ENCODE measurements around the gene EVA1A.

- TF ChIP-seq CTCF (IDR thresholded peaks at IDR 0.05), result no peak
- peak in 1 of 3 donors; percentile 5 for TF ChIP-seq POLR2AphosphoS5 (IDR thresholded peaks at IDR 0.05)
These were observed 37.1 kb downstream of the EVA1A start for GRCh38 chr2:75523313-75524275.

Measured in stomach (tissue), 4 donors.